ENCODE measurements around the gene GJD3.

The GJD3 gene

GRCh38 chr17:40366861-40367518 lies 2.5 kb upstream of the GJD3 start:
- no peak for DNase-seq

DNA sequence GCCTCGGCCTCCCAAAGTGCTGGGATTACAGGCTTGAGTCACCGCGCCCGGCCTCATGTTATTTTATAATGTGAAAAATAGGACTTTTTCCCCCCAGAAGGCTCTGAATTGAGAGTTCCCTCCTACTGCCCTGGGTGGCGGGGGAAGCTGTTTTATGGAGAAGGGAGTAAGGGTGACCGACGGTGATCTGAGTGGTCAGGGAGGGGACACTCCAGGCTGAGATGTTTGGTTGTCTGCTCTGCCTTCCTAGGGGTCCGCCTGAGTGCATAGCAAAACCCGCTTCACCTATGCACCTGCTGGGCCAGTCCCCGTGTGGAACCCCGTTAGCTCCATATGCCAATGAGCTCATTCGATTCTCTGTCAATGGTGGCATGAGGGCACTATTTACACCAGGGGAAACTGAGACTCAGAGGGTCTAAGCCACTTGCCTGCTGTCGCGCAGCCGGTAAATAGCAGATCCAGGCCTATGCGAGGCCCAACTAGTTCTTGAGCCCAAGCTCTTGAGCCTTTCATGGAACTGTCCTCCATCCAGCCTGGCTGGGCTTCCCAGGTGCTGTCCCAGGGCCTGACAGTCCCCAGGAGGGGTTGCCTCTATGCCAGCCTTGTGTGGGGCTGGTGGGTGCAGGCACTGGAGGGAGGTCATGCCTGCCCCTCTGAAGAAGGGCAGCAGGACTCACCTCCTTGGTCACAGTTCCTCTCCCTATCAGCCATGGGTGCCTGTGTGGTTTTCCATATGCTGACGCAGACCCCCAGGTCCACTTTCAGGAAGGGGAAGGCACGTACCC lies 1.7 kb upstream of the GJD3 start:
- DNase-seq = no peak

DNA sequence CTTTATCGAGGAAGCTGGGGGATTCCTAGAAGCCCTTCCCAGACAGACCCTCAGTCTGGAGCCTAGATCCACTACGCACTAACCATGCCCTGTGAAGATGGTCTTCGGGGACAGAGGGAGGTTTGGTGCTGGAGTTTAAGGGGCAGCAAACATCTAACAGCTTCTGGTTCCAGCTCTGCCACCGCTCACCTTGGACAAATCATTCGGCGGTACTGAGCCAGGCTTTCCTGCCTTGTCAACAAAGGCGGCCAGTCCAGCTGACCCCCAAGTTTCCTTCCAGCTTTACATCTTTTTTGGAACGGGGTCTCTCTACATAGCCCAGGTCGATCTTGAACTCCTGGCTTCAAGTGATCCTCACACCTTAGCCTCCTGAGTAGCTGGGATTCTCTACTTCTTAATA lies 369 bp upstream of the GJD3 start:
- DNase-seq = no peak

- peak; percentile 21 for DNase-seq
These were observed 1.3 kb downstream of the GJD3 start for GRCh38 chr17:40363111-40363827.

- DNase-seq = peak; percentile 77
These were observed 1.8 kb downstream of the GJD3 start for GRCh38 chr17:40362696-40363110.

- no peak for DNase-seq
These were observed 2.4 kb downstream of the GJD3 start for GRCh38 chr17:40361925-40362695.

- DNase-seq = no peak
These were observed 3.2 kb downstream of the GJD3 start for GRCh38 chr17:40361063-40361924.

GRCh38 chr17:40360091-40360490 lies 4.4 kb downstream of the GJD3 start:
- no peak for DNase-seq

- peak; percentile 90 for DNase-seq
These were observed 6.1 kb downstream of the GJD3 start for GRCh38 chr17:40358323-40359038.

GRCh38 chr17:40356990-40357881 lies 7.3 kb downstream of the GJD3 start:
- no peak for DNase-seq

DNA sequence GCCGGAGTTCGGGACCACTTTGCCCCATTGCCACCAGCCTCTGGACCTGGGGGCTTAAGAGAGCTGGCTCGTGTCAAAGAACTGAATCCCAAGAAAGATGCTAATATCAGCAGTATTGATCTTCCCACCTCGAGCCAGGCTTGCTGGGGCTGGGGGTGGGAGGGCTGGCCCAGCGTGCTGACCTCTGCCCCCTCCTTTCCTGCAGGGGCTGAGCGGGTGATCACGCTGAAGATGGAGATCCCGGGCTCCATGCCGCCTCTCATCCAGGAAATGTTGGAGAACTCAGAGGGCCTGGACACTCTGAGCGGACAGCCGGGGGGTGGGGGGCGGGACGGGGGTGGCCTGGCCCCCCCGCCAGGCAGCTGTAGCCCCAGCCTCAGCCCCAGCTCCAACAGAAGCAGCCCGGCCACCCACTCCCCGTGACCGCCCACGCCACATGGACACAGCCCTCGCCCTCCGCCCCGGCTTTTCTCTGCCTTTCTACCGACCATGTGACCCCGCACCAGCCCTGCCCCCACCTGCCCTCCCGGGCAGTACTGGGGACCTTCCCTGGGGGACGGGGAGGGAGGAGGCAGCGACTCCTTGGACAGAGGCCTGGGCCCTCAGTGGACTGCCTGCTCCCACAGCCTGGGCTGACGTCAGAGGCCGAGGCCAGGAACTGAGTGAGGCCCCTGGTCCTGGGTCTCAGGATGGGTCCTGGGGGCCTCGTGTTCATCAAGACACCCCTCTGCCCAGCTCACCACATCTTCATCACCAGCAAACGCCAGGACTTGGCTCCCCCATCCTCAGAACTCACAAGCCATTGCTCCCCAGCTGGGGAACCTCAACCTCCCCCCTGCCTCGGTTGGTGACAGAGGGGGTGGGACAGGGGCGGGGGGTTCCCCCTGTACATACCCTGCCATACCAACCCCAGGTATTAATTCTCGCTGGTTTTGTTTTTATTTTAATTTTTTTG lies 8.5 kb downstream of the GJD3 start:
- no peak for DNase-seq

GRCh38 chr17:40355123-40355803 lies 9.3 kb downstream of the GJD3 start:
- peak; percentile 80 for DNase-seq

- no peak for DNase-seq
These were observed 10.1 kb downstream of the GJD3 start for GRCh38 chr17:40354221-40355122.

DNA sequence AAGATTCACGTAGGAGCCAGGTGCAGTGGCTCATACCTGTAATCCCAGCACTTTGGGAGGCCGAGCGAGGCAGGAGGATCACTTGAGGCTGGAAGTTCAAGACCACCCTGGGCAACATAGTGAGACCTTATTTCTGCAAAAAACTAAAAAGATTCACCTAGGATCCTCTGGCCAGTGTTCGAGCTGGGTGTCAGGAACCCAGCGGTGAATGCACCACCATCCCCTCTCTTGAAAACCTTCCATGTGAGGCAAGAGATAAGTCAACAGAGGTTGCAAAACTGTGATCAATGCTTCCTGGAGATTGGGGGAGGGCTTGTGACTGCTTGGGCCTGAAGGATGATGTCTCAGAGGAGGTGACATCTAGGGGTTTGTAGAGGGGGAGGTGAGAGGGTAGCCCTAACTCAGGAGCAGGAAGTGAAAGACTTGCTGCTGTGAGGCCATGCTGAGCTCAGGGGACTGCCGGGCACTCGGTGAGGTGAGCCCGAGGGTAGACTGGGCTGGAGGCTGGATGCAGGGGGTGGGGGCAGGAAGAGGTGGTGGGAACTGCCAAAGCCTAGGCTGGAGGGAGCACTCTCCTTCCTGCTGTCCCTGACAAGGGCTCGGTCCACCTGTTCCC lies 11.7 kb downstream of the GJD3 start:
- DNase-seq = no peak

- DNase-seq = no peak
These were observed 12.2 kb downstream of the GJD3 start for GRCh38 chr17:40352237-40352778.

Measured in CD4-positive, alpha-beta T cell treated with Interleukin-10 for 1 hour (primary cell).